K562 (cell line): ENCODE measurements around the gene FAM107B.
"Not testable (repeated sequence)": the region's sequence is repeated elsewhere in the genome, so short reads cannot be mapped to it uniquely, and the experiment has no call there.

Source experiments
- ATF7 ChIP-seq: fragments of 450-650 bp; IDR thresholded peaks from 2 replicates; pipeline ENCODE4 v1.7.1; 2014; ENCODE audit warnings: mild to moderate bottlenecking, moderate library complexity
- CBFB ChIP-seq: sonication (generic); formaldehyde crosslinking; IDR thresholded peaks from 2 replicates; pipeline ENCODE4 v1.4.0; 2020; ENCODE audit warnings: mild to moderate bottlenecking, missing genetic modification reagents
- NFIC ChIP-seq: fragments of 450-650 bp; IDR thresholded peaks from 2 replicates; pipeline ENCODE4 v1.6.1; 2017; ENCODE audit warnings: mild to moderate bottlenecking, inconsistent platforms
- NR2C2 ChIP-seq, 2 experiments: fragments of 200-800 bp in 1 of 2; sonication (Bioruptor generic) in 1 of 2; sonication (generic) in 1 of 2; formaldehyde crosslinking in 1 of 2; IDR thresholded peaks; 2 replicates each; pipeline versions ENCODE4 v1.6.1 to v1.8.0; 2016 to 2022; ENCODE audit warnings: mild to moderate bottlenecking in 1 of 2, missing compliant biosample characterization in 1 of 2, missing genetic modification characterization in 1 of 2, missing genetic modification reagents in 1 of 2
- YBX1 ChIP-seq: fragments of 450-650 bp; IDR thresholded peaks from 2 replicates; pipeline ENCODE4 v1.7.1; 2016; ENCODE audit warnings: mild to moderate bottlenecking
- ZNF431 ChIP-seq: sonication (generic); formaldehyde crosslinking; IDR thresholded peaks from 2 replicates; pipeline ENCODE4 v1.8.0; 2022; ENCODE audit warnings: mild to moderate bottlenecking, missing genetic modification reagents
- TF ChIP-seq, protein P1 (sequence below): sonication (generic); formaldehyde crosslinking; IDR thresholded peaks from 2 replicates; pipeline ENCODE4 v1.8.0; 2022; ENCODE audit warnings: mild to moderate bottlenecking, missing genetic modification reagents
- TF ChIP-seq, protein P2 (sequence below): fragments of 450-650 bp; conservative IDR thresholded peaks from 2 replicates; pipeline ENCODE4 v1.6.1; 2016; ENCODE audit warnings: missing genetic modification characterization, low read depth, mild to moderate bottlenecking, control low read depth, missing compliant biosample characterization
- TF ChIP-seq, protein P3 (sequence below): fragments of 250-450 bp; sonication (Bioruptor Pico); IDR thresholded peaks from 2 replicates; pipeline ENCODE4 v1.4.0; 2020; ENCODE audit warnings: mild to moderate bottlenecking
- TF ChIP-seq, protein P4 (sequence below): fragments of 450-650 bp; IDR thresholded peaks from 2 replicates; pipeline ENCODE4 v1.6.1; 2018; ENCODE audit not compliant: partially characterized antibody
- TF ChIP-seq, protein P5 (sequence below), 2 experiments: fragments of 450-650 bp; formaldehyde crosslinking in 1 of 2; IDR thresholded peaks; 2 replicates each; pipeline versions ENCODE4 v1.4.0 to v1.6.1; 2014 to 2020; ENCODE audit warnings: mild to moderate bottlenecking in 2 of 2, borderline replicate concordance in 1 of 2, low read depth in 1 of 2

DNA sequence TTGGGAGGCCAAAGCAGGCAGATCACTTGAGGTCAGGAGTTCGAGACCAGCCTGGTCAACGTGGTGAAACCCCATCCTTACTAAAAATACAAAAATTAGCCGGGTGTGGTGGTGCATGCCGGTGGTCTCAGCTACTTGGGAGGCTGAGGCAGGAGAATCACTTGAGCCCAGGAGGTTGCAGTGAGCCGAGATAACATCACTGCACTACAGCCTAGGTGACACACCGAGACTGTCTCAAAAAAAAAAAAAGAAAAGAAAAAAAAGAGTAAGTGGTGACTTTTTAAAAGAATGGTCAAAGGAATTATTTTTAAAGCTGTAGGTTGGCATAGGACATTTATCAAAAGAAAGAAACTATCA, 185.8 kb downstream of the FAM107B start:
- TF ChIP-seq, protein P1, sequence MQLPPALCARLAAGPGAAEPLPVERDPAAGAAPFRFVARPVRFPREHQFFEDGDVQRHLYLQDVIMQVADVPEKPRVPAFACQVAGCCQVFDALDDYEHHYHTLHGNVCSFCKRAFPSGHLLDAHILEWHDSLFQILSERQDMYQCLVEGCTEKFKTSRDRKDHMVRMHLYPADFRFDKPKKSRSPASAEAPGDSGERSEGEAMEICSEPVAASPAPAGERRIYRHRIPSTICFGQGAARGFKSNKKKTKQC (CRISPR knock-in tag): not testable (repeated sequence)
- TF ChIP-seq ZNF431 (CRISPR knock-in tag); ATF7; NFIC; NR2C2 (CRISPR knock-in tag; IDR thresholded peaks at IDR 0.05); NR2C2 (tag; IDR thresholded peaks at IDR 0.05); YBX1; CBFB: not testable (repeated sequence)
- TF ChIP-seq, protein P2, sequence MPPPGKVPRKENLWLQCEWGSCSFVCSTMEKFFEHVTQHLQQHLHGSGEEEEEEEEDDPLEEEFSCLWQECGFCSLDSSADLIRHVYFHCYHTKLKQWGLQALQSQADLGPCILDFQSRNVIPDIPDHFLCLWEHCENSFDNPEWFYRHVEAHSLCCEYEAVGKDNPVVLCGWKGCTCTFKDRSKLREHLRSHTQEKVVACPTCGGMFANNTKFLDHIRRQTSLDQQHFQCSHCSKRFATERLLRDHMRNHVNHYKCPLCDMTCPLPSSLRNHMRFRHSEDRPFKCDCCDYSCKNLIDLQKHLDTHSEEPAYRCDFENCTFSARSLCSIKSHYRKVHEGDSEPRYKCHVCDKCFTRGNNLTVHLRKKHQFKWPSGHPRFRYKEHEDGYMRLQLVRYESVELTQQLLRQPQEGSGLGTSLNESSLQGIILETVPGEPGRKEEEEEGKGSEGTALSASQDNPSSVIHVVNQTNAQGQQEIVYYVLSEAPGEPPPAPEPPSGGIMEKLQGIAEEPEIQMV (tag): not testable (repeated sequence)
- TF ChIP-seq, protein P3, sequence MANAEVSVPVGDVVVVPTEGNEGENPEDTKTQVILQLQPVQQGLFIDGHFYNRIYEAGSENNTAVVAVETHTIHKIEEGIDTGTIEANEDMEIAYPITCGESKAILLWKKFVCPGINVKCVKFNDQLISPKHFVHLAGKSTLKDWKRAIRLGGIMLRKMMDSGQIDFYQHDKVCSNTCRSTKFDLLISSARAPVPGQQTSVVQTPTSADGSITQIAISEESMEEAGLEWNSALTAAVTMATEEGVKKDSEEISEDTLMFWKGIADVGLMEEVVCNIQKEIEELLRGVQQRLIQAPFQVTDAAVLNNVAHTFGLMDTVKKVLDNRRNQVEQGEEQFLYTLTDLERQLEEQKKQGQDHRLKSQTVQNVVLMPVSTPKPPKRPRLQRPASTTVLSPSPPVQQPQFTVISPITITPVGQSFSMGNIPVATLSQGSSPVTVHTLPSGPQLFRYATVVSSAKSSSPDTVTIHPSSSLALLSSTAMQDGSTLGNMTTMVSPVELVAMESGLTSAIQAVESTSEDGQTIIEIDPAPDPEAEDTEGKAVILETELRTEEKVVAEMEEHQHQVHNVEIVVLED (CRISPR knock-in tag): not testable (repeated sequence)
- TF ChIP-seq, protein P4, sequence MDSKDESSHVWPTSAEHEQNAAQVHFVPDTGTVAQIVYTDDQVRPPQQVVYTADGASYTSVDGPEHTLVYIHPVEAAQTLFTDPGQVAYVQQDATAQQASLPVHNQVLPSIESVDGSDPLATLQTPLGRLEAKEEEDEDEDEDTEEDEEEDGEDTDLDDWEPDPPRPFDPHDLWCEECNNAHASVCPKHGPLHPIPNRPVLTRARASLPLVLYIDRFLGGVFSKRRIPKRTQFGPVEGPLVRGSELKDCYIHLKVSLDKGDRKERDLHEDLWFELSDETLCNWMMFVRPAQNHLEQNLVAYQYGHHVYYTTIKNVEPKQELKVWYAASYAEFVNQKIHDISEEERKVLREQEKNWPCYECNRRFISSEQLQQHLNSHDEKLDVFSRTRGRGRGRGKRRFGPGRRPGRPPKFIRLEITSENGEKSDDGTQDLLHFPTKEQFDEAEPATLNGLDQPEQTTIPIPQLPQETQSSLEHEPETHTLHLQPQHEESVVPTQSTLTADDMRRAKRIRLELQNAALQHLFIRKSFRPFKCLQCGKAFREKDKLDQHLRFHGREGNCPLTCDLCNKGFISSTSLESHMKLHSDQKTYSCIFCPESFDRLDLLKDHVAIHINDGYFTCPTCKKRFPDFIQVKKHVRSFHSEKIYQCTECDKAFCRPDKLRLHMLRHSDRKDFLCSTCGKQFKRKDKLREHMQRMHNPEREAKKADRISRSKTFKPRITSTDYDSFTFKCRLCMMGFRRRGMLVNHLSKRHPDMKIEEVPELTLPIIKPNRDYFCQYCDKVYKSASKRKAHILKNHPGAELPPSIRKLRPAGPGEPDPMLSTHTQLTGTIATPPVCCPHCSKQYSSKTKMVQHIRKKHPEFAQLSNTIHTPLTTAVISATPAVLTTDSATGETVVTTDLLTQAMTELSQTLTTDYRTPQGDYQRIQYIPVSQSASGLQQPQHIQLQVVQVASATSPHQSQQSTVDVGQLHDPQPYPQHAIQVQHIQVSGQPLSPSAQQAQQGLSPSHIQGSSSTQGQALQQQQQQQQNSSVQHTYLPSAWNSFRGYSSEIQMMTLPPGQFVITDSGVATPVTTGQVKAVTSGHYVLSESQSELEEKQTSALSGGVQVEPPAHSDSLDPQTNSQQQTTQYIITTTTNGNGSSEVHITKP: not testable (repeated sequence)
- TF ChIP-seq, protein P5, sequence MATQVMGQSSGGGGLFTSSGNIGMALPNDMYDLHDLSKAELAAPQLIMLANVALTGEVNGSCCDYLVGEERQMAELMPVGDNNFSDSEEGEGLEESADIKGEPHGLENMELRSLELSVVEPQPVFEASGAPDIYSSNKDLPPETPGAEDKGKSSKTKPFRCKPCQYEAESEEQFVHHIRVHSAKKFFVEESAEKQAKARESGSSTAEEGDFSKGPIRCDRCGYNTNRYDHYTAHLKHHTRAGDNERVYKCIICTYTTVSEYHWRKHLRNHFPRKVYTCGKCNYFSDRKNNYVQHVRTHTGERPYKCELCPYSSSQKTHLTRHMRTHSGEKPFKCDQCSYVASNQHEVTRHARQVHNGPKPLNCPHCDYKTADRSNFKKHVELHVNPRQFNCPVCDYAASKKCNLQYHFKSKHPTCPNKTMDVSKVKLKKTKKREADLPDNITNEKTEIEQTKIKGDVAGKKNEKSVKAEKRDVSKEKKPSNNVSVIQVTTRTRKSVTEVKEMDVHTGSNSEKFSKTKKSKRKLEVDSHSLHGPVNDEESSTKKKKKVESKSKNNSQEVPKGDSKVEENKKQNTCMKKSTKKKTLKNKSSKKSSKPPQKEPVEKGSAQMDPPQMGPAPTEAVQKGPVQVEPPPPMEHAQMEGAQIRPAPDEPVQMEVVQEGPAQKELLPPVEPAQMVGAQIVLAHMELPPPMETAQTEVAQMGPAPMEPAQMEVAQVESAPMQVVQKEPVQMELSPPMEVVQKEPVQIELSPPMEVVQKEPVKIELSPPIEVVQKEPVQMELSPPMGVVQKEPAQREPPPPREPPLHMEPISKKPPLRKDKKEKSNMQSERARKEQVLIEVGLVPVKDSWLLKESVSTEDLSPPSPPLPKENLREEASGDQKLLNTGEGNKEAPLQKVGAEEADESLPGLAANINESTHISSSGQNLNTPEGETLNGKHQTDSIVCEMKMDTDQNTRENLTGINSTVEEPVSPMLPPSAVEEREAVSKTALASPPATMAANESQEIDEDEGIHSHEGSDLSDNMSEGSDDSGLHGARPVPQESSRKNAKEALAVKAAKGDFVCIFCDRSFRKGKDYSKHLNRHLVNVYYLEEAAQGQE (IDR thresholded peaks at IDR 0.05; ENCODE audit: borderline replicate concordance): not testable (repeated sequence)
- TF ChIP-seq, protein P5 (CRISPR knock-in tag; IDR thresholded peaks at IDR 0.05; ENCODE audit: low read depth): not testable (repeated sequence)
